Body of pancreas (tissue), 4 donors: ENCODE measurements around the gene GMCL1.

Experiments used
- POLR2A ChIP-seq, 3 donors: fragments of 450-650 bp; IDR thresholded peaks; one replicate each; pipeline ENCODE4 v1.6.1; 2016; ENCODE audit warnings: antibody characterized with exemption in 3 of 3, mild to moderate bottlenecking in 2 of 3
- TF ChIP-seq, protein P1 (sequence below), 7 experiments: fragments of 450-650 bp in 4 of 7; fragments of 200-600 bp in 3 of 7; sonication (generic) in 3 of 7; IDR thresholded peaks; one replicate each; pipeline ENCODE4 v1.5.1; 2016 to 2019; ENCODE audit warnings: antibody characterized with exemption in 7 of 7

DNA sequence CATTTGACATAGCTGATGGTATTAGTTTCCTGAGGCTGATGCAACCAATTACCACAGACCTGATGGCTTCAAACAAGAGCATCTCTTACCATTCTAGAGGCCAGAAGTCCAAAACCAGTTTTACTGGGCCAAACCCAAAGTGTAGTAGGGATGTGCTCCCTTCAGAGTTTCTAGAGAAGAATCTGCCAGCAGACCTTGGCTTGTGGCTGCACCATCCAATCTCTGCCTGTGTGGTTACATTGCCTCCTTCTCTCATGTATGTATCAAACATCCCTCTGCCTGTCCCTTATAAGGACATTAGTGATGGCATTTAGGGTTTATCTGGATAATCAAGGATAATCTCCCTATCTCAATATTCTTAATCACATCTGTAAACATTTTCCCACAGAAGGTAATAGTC lies 59.8 kb downstream of the GMCL1 start:
- TF ChIP-seq POLR2A (IDR thresholded peaks at IDR 0.05), result no peak
- TF ChIP-seq, protein P1, sequence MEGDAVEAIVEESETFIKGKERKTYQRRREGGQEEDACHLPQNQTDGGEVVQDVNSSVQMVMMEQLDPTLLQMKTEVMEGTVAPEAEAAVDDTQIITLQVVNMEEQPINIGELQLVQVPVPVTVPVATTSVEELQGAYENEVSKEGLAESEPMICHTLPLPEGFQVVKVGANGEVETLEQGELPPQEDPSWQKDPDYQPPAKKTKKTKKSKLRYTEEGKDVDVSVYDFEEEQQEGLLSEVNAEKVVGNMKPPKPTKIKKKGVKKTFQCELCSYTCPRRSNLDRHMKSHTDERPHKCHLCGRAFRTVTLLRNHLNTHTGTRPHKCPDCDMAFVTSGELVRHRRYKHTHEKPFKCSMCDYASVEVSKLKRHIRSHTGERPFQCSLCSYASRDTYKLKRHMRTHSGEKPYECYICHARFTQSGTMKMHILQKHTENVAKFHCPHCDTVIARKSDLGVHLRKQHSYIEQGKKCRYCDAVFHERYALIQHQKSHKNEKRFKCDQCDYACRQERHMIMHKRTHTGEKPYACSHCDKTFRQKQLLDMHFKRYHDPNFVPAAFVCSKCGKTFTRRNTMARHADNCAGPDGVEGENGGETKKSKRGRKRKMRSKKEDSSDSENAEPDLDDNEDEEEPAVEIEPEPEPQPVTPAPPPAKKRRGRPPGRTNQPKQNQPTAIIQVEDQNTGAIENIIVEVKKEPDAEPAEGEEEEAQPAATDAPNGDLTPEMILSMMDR (IDR thresholded peaks at IDR 0.05), result no peak
